ENCODE data around the gene EXOSC2. TPM values are rescaled to one million over a fixed set of nuclear protein-coding genes. Genes with fewer than 3 reads are reported as not detected.

EXOSC2 gene
- total and polyA plus RNA-seq, 2 of the 13 experiments (the other 11 are each of a cell fraction or from before 2014, with no cell fraction given) = 27.5 to 63.8 TPM

DNA sequence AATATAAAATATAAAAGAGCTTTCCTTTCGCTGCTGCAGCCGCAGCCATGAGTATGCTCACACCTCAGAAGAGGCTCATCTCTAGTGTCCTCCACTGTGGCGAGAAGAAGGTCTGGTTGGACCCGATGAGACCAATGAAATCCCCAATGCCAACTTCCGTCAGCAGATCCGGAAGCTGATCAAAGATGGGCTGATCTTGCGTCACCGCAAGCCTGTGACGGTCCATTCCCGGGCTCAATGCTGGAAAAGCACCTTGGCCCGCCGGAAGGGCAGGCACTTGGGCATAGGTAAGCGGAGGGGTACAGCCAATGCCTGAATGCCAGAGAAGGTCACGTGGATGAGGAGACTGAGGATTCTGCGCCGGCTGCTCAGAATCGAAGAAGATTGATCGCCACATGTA is 41.8 kb upstream of the EXOSC2 start:
- no peak for FAIRE-seq
- intact Hi-C loops (cut with micrococcal nuclease; ENCODE audit: unreplicated experiment) = no loop called here
- no peak for ATAC-seq
- Histone ChIP-seq H3K4me1 (ENCODE audit: insufficient read depth, low read length) (peaks cover 5% of the 10 kb centered on the region; the same call in 1 of the 2 replicates), H3K79me2 (ENCODE audit: insufficient read depth, low read length) (no peaks in the 10 kb centered on the region), H3K9me3 (ENCODE audit: low read length) (no peaks in the 10 kb centered on the region), H3K27ac (ENCODE audit: extremely low read length, insufficient read depth, low read length) (no peak overlapping the region), H2AFZ (ENCODE audit: low read length) (no peak overlapping the region), H4K20me1 (ENCODE audit: insufficient read depth, low read length) (no peaks in the 10 kb centered on the region), H3K9ac (ENCODE audit: insufficient read depth, low read depth, low read length) (no peak overlapping the region), H3K4me3 (replicated peaks in 1 of 3; ENCODE audit: insufficient read depth in 1 of 3, low read depth in 2 of 3, low read length in 3 of 3) (no peak overlapping the region), H3K27me3 (ENCODE audit: control insufficient read depth in 1 of 2, insufficient read depth in 2 of 2, low read length in 2 of 2) (peaks cover 0 to 32% of the 10 kb centered on the region in 2 experiments), H3K36me3 (replicated peaks in 1 of 2; ENCODE audit: control insufficient read depth in 1 of 2, insufficient read depth in 2 of 2, low read length in 2 of 2) (no peaks in the 10 kb centered on the region), H3K4me2 (ENCODE audit: low read depth, low read length) (no peak overlapping the region)
- in situ Hi-C loops (cut with HindIII; ENCODE audit: extremely low pct_ligation_motif_present, low pct_unique_long_range_greater_than_20kb) = no loop called here
- CTCF ChIA-PET (ENCODE audit: low intra/inter-chr PET ratio, low total read pairs) = no interaction called here
- WGBS (ENCODE audit: low lambda C conversion rate) = 57% methylated on average over 15 of the region's 18 CpGs
- POLR2A ChIA-PET = interaction anchor here (1.2 kb wide), 1 partner anchor 10 kb away, joined by 3 read pairs; no protein-coding TSS in a partner anchor
- DNase-seq (ENCODE audit: low spot score) = no peak
- no TSS peak for BruUV-seq (replicated peaks)
- TF ChIP-seq MBD4 (IDR thresholded peaks at IDR 0.05; ENCODE audit: borderline replicate concordance, low read length) = no peak
- peak in 1 of 2 experiments; percentile 52; a peak in 1 of 4 replicates for TF ChIP-seq ATF4 (CRISPR knock-in tag; IDR thresholded peaks at IDR 0.05)
- TF ChIP-seq RBM22 (optimal IDR thresholded peaks at IDR 0.05; ENCODE audit: low read length) = no peak
- no peak for TF ChIP-seq ZNF275 (CRISPR knock-in tag; IDR thresholded peaks at IDR 0.05; ENCODE audit: borderline replicate concordance)
- no peak for TF ChIP-seq NRL (CRISPR knock-in tag; IDR thresholded peaks at IDR 0.05; ENCODE audit: borderline replicate concordance)
- no peak for TF ChIP-seq MNT (IDR thresholded peaks at IDR 0.05)
- TF ChIP-seq, protein P1, sequence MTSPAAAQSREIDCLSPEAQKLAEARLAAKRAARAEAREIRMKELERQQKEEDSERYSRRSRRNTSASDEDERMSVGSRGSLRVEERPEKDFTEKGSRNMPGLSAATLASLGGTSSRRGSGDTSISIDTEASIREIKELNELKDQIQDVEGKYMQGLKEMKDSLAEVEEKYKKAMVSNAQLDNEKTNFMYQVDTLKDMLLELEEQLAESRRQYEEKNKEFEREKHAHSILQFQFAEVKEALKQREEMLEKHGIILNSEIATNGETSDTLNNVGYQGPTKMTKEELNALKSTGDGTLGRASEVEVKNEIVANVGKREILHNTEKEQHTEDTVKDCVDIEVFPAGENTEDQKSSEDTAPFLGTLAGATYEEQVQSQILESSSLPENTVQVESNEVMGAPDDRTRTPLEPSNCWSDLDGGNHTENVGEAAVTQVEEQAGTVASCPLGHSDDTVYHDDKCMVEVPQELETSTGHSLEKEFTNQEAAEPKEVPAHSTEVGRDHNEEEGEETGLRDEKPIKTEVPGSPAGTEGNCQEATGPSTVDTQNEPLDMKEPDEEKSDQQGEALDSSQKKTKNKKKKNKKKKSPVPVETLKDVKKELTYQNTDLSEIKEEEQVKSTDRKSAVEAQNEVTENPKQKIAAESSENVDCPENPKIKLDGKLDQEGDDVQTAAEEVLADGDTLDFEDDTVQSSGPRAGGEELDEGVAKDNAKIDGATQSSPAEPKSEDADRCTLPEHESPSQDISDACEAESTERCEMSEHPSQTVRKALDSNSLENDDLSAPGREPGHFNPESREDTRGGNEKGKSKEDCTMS (CRISPR knock-in tag; conservative IDR thresholded peaks at IDR 0.05) = no peak
- no peak for TF ChIP-seq ETS1 (CRISPR knock-in tag; IDR thresholded peaks at IDR 0.05)
- no peak for TF ChIP-seq ZNF468 (CRISPR knock-in tag; IDR thresholded peaks at IDR 0.05)
- TF ChIP-seq, protein P2, sequence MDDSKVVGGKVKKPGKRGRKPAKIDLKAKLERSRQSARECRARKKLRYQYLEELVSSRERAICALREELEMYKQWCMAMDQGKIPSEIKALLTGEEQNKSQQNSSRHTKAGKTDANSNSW (CRISPR knock-in tag; IDR thresholded peaks at IDR 0.05; ENCODE audit: borderline replicate concordance) = no peak
- no peak for TF ChIP-seq CENPX (CRISPR knock-in tag; IDR thresholded peaks at IDR 0.05)
- TF ChIP-seq CEBPB (IDR thresholded peaks at IDR 0.05; ENCODE audit: borderline replicate concordance, low read depth, low read length) = peak; percentile 50; the same call in 1 of the 2 replicates
- TF ChIP-seq GABPA (IDR thresholded peaks at IDR 0.05; ENCODE audit: low read depth, low read length) = no peak
- 0 out of 2 replicates have a peak, but pooled peaks have one; percentile 8 for TF ChIP-seq GABPA (CRISPR knock-in tag; IDR thresholded peaks at IDR 0.05; ENCODE audit: low read depth)
